Ovary (tissue), 9 donors: ENCODE measurements around the gene GSG1L. TPM values are rescaled to one million over a fixed set of nuclear protein-coding genes. Genes with fewer than 3 reads are reported as not detected.

Experiments
- DNase-seq, 5 donors: peaks; one replicate each; pipeline ENCODE4 v3.0.0-alpha.2; 2019 to 2020
- H3K27ac ChIP-seq, 2 donors: fragments of 200-600 bp; one replicate each; pipeline versions ENCODE4 v1.5.1 to v1.8.0; 2019 to 2022
- H3K27me3 ChIP-seq: fragments of 200-600 bp; one replicate; pipeline ENCODE4 v1.8.0; 2022
- H3K36me3 ChIP-seq: fragments of 200-600 bp; sonication (generic); one replicate; pipeline ENCODE4 v1.5.1; 2019
- H3K4me1 ChIP-seq: one replicate; pipeline ENCODE4 v1.8.1; 2013; ENCODE audit warnings: mild to moderate bottlenecking, moderate library complexity; ENCODE audit not compliant: insufficient read depth
- H3K4me3 ChIP-seq: fragments of 200-600 bp; sonication (generic); one replicate; pipeline ENCODE4 v1.5.1; 2017
- H3K9me3 ChIP-seq, 2 donors: fragments of 200-600 bp in 1 of 2; sonication (generic) in 1 of 2; one replicate each; pipeline versions ENCODE4 v1.5.1 to v1.8.1; 2013 to 2019; ENCODE audit warnings: mild to moderate bottlenecking in 1 of 2, moderate library complexity in 1 of 2
- CTCF ChIP-seq, 3 donors: fragments of 450-650 bp in 2 of 3; fragments of 200-600 bp in 1 of 3; IDR thresholded peaks; one replicate each; pipeline versions ENCODE4 v1.5.1 to v1.8.0; 2016 to 2022; ENCODE audit warnings: antibody characterized with exemption in 3 of 3, mild to moderate bottlenecking in 1 of 3
- EP300 ChIP-seq: sonication (generic); formaldehyde crosslinking; IDR thresholded peaks from one replicate; pipeline ENCODE4 v1.6.1; 2017; ENCODE audit warnings: antibody characterized with exemption
- POLR2A ChIP-seq: fragments of 450-650 bp; IDR thresholded peaks from one replicate; pipeline ENCODE4 v1.6.1; 2017; ENCODE audit warnings: antibody characterized with exemption, mild to moderate bottlenecking, moderate library complexity
- WGBS, 3 donors: extraction: QIAGEN DNeasy Blood & Tissue Kit in 1 of 3; methylation state at CpG; one replicate each; pipeline versions ENCODE4 v1.1.5 to v1.1.7; 2013 to 2017; 5-methylcytosine and 5-hydroxymethylcytosine counted together
- intact Hi-C, 4 donors: fragments of 100-400 bp; cut with DNase I; formaldehyde crosslinking; loops; one replicate each; pipeline versions ENCODE4 v1.11.0 to v1.15.1; 2022 to 2023
- polyA plus RNA-seq, 2 donors: library from polyadenylated mRNA; stranded (reverse); fragments of 200-250 nt in 1 of 2; fragments of 350-450 nt in 1 of 2; fragmentation: Illumina TruSeq in 1 of 2; extraction: RNeasy Lipid Tissue Mini Kit (QIAGEN cat#74804) in 1 of 2; gene quantifications; one replicate each; pipeline ENCODE4 v1.2.3, GENCODE V29; 2013 to 2014
- total RNA-seq, 7 donors: library from RNA; depleted of rRNA in 2 of 7; stranded (reverse); fragments of >200 nt in 2 of 7; fragmentation: NEBNext Ultra II Directional in 3 of 7; extraction: Animal tissue kit (Norgen Biotek cat#: 25700) in 3 of 7; gene quantifications; one replicate each; pipeline versions ENCODE4 v1.1.0 to v1.2.4, GENCODE V29; 2016 to 2023
- donor health status: DM: no; HTN: no; CAD: no; lungs with moderate emphysema.
- donor health status: DM: no; HTN: no; CAD: no.
- donor health status: Bipolar disorder and iron deficiency.
- donor health status: DM: yes; HTN: yes; CAD: no.
- donor health status: DM: no; HTN: no; CAD: no.
- donor health status: DM: yes; HTN: yes; CAD: no.

GSG1L gene
- total and polyA plus RNA-seq, 9 donors: 0.30 to 1.1 (median 0.46) TPM; not detected in 4

DNA sequence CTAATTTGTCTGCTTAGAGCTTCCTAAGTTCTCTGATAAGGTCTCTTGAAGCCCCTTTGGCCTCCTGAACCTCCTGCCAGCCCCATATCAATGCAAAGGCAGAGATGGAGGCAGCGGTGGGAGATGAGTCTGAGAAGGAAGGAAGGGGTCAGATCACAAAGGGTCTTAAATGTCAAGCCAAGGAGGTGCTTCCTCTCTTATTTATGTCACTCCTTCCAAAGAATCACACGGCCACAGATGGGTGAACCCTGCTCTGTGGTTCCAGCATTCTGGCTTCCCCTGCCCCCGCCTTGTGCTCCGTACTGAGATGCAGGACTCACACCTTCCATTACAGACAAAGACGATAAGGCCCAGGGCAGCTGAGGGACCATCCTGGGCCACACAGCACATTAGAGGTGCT is 96.3 kb downstream of the GSG1L start:
- Histone ChIP-seq H3K9me3 (no peaks in the 10 kb centered on the region), H3K27ac (no peak overlapping the region), H3K4me1 (no peaks in the 10 kb centered on the region), H3K36me3 (no peaks in the 10 kb centered on the region), H3K27me3 (no peaks in the 10 kb centered on the region), H3K4me3 (no peak overlapping the region)
- no peak for DNase-seq
- intact Hi-C loops: no loop called here
- 70 to 82% (median 76%) methylated on average over 5 of the region's 5 CpGs for whole genome bisulfite sequencing, 3 donors
- TF ChIP-seq POLR2A: no peak
- no peak for TF ChIP-seq CTCF (IDR thresholded peaks at IDR 0.05)
- TF ChIP-seq EP300: no peak

DNA sequence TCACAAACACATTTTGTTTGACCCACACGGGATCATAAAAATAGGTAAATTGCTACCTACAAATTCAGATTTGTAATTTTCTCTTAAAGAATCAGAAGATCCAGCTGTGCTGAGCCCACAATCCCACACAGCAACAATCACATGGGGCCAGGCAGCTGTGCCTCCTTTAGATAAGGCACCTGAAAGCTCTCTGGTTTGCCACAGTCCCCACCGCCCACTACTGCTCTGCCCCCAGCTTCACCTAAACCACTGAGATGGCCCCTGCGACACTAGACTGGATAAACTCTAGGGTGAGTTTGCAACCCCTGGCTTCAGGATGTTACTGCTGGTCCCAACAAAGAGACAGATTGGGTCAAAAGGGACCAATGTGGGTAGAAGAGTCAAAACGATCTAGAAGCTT is 96.8 kb downstream of the GSG1L start:
- H3K9me3 ChIP-seq: no peaks in the 10 kb centered on the region
- no peaks in the 10 kb centered on the region for H3K27me3 ChIP-seq
- intact Hi-C loops: no loop called here
- H3K27ac ChIP-seq: no peak overlapping the region
- no peak overlapping the region for H3K4me3 ChIP-seq
- no peak for DNase-seq
- no peak for TF ChIP-seq CTCF (IDR thresholded peaks at IDR 0.05)
- no peak for TF ChIP-seq EP300
- TF ChIP-seq POLR2A: no peak
- 69 to 86% (median 71%) methylated on average over 4 of the region's 4 CpGs for WGBS, 3 donors
- H3K36me3 ChIP-seq: no peaks in the 10 kb centered on the region
- H3K4me1 ChIP-seq: no peaks in the 10 kb centered on the region

- DNase-seq: no peak
- 80 to 84% (median 82%) methylated on average over 5 of the region's 5 CpGs for WGBS, 3 donors
- intact Hi-C loops: no loop called here
- H3K4me3 ChIP-seq: no peak overlapping the region
- no peaks in the 10 kb centered on the region for H3K9me3 ChIP-seq
- H3K27ac ChIP-seq: no peak overlapping the region
- TF ChIP-seq EP300 (no peak), CTCF (IDR thresholded peaks at IDR 0.05) (no peak), POLR2A (no peak)
- H3K4me1 ChIP-seq: no peaks in the 10 kb centered on the region
- no peaks in the 10 kb centered on the region for H3K36me3 ChIP-seq
- H3K27me3 ChIP-seq: no peaks in the 10 kb centered on the region
Observed at GRCh38 chr16:27965801-27966200, 97.7 kb downstream of the GSG1L start.

- H3K4me3 ChIP-seq: no peak overlapping the region
- TF ChIP-seq CTCF (IDR thresholded peaks at IDR 0.05): no peak
- TF ChIP-seq POLR2A: no peak
- TF ChIP-seq EP300: no peak
- intact Hi-C loops: loop anchor here in 1 of 4 donors (2.0 kb wide), 1 partner anchor 47 kb away; no protein-coding TSS in a partner anchor
- 75 to 79% (median 78%) methylated on average over 7 of the region's 7 CpGs for WGBS, 3 donors
- no peaks in the 10 kb centered on the region for H3K9me3 ChIP-seq
- no peaks in the 10 kb centered on the region for H3K36me3 ChIP-seq
- H3K27me3 ChIP-seq: no peaks in the 10 kb centered on the region
- H3K27ac ChIP-seq: no peak overlapping the region
- DNase-seq: no peak
- no peaks in the 10 kb centered on the region for H3K4me1 ChIP-seq
Observed at GRCh38 chr16:27963471-27963965, 100.0 kb downstream of the GSG1L start.
